SK-N-MC (cell line): ENCODE data around the gene LPIN1.
A peak's percentile ranks its signal among the peaks of the same experiment; 100 is the strongest.

ENCODE experiments used
- DNase-seq: peaks from one replicate; pipeline ENCODE4 v3.0.0-alpha.2; 2011; ENCODE audit warnings: low read depth, low spot score
- H3K27ac ChIP-seq: fragments of 200-600 bp; sonication (generic); 2 replicates; pipeline ENCODE4 v1.5.1; 2016; ENCODE audit warnings: mixed run types
- H3K36me3 ChIP-seq: fragments of 200-600 bp; sonication (generic); 2 replicates; pipeline ENCODE4 v1.6.1; 2017; ENCODE audit warnings: antibody characterized with exemption, low read length, mixed read lengths; ENCODE audit not compliant: insufficient read depth
- H3K4me3 ChIP-seq: fragments of 200-600 bp; sonication (generic); 2 replicates; pipeline ENCODE4 v1.5.1; 2016
- H3K9ac ChIP-seq: fragments of 200-600 bp; sonication (generic); 2 replicates; pipeline ENCODE4 v1.8.0; 2017; ENCODE audit warnings: mixed run types, mixed read lengths; ENCODE audit not compliant: insufficient read length
- H3K9me3 ChIP-seq: fragments of 200-600 bp; sonication (generic); 2 replicates; pipeline ENCODE4 v1.6.1; 2017; ENCODE audit warnings: low read depth, mild to moderate bottlenecking, antibody characterized with exemption, low read length, moderate library complexity, mixed read lengths
- EZH2 ChIP-seq: fragments of 200-600 bp; sonication (generic); IDR thresholded peaks from one replicate; pipeline ENCODE4 v1.6.1; 2017; ENCODE audit warnings: antibody characterized with exemption
- FOXP2 ChIP-seq: optimal IDR thresholded peaks from 2 replicates; pipeline ENCODE3; 2011; ENCODE audit warnings: mild to moderate bottlenecking, moderate library complexity; ENCODE audit not compliant: insufficient read depth; ENCODE audit errors: extremely low read length, control extremely low read depth
- POLR2AphosphoS5 ChIP-seq: IDR thresholded peaks from 2 replicates; pipeline ENCODE4 v1.6.1; 2012; ENCODE audit warnings: mild to moderate bottlenecking, low read depth, low read length, borderline replicate concordance

LPIN1 gene

DNA sequence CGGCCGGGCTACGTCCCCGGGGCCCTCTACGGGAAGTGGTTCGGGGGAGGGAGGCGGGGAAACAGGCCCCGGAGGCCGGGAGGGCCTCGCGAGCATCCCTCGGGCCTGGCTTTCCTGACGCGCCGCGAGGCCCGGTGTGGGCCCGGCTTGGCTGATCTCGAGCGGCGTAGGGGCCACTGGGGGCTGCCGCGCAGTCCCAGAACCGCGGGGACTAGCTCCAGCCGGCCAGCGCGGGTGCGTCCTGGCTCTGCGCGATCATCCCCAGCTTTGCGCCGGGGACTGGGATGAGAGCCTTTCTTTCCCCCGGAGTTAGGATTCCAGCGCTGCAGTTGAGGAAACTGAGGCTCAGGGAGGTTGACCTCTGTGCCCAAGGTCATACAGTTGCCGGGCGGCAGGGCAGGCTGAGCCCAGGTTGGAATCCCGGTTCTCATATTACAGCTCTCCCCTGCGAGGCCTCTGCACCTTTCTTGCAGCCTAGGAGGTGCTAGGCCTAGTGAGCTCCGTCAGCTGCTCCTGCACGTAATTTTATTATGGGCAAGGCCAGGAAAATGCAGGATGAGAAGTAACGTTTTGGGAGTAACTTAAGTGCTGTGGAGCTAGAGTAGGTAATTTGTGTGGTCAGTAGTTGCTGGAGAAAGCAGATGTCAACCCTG lies 501 bp downstream of the LPIN1 start:
- Histone ChIP-seq H3K9me3 (no peaks in the 10 kb centered on the region), H3K36me3 (no peaks in the 10 kb centered on the region), H3K9ac (peak overlapping the region; percentile 65), H3K27ac (no peak overlapping the region), H3K4me3 (peak overlapping the region; percentile 82)
- no peak for DNase-seq
- TF ChIP-seq POLR2AphosphoS5, result no peak
- no peak for TF ChIP-seq EZH2
- no peak for TF ChIP-seq FOXP2

DNA sequence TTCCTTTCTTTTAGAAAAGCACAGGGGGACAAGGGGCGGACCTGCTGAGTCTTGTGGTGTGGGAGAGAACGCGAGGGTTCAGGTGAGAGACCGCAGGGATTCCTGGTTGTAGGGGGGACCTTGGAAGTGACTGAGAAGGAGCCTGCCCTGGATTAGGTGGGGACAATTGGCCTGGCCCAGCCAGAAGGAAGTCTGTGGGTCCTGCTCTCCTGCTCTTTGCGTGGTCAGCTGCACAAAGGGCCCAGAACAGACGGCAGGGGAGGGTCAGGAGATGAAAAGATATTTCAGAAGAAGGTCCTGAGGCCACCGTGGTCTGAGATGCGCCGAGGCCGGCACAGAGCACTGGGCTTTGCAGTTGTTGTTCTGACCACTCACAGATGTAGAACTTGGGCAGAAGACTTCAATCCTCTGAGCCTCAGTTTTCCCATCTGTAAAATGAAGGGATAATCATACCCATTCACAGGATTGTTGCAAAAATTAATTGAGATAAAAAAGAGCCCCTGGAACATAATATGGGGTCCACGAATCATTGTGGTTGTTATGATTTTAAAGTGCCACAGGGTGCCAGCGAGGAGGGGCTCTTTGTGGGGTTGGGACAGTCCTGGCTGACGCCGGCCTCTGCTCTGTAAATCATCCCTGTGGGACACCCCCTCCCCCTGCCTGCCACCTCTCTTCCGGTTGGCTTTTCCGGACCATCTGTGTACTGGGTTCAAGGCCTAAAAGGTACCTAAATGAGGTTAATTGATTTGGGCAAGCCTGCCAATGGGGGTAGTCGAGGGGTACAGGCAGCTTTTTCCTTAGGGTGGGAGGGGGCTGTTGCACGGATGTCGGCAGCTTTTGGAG lies 1.8 kb downstream of the LPIN1 start:
- H3K36me3 ChIP-seq, result no peaks in the 10 kb centered on the region
- H3K9ac ChIP-seq, result no peak overlapping the region
- TF ChIP-seq FOXP2 (no peak), EZH2 (no peak), POLR2AphosphoS5 (no peak)
- no peak for DNase-seq
- H3K4me3 ChIP-seq, result no peak overlapping the region
- H3K27ac ChIP-seq, result no peak overlapping the region
- H3K9me3 ChIP-seq, result no peaks in the 10 kb centered on the region

DNA sequence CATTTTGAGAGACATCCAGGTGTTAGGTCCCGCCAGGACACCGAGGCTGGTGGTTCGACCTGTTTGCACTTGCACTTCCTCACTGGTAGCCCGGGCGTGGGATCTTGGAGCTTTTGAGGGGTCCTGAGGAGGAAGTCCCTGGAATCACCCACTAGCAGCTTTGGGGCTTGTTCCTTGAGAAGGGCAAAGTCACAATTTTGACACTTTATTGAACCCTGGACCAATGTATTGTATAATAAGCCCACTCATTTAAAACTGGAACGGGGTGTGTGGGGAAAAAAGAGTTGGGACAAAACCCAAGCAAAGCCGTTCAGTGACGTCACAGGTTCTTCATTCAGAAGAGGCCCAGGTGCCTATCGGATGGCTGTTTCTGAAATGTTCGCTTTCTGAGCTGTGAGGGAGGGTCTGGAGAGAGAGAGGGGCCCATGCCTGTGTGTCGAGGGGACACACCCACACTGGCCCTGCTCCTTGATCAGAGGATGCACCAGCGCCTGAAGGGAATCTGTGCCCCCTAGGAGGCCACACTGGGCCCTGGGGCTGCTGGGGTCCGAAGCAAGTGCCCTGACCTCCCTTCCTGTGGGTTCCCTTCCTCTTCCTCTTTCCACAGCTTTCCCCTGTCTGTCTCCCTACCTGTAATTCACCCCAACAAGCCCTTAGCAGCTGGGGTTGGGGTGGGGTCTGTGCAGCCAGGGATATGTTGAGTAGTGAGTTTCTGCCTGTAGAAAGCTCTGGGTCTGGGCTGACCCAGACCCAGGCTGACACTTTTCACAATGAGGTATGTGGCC lies 2.6 kb downstream of the LPIN1 start:
- DNase-seq, result no peak
- H3K9me3 ChIP-seq, result no peaks in the 10 kb centered on the region
- TF ChIP-seq FOXP2, result no peak
- no peak for TF ChIP-seq POLR2AphosphoS5
- TF ChIP-seq EZH2, result no peak
- H3K9ac ChIP-seq, result no peak overlapping the region
- no peak overlapping the region for H3K4me3 ChIP-seq
- H3K36me3 ChIP-seq, result no peaks in the 10 kb centered on the region
- no peak overlapping the region for H3K27ac ChIP-seq

DNA sequence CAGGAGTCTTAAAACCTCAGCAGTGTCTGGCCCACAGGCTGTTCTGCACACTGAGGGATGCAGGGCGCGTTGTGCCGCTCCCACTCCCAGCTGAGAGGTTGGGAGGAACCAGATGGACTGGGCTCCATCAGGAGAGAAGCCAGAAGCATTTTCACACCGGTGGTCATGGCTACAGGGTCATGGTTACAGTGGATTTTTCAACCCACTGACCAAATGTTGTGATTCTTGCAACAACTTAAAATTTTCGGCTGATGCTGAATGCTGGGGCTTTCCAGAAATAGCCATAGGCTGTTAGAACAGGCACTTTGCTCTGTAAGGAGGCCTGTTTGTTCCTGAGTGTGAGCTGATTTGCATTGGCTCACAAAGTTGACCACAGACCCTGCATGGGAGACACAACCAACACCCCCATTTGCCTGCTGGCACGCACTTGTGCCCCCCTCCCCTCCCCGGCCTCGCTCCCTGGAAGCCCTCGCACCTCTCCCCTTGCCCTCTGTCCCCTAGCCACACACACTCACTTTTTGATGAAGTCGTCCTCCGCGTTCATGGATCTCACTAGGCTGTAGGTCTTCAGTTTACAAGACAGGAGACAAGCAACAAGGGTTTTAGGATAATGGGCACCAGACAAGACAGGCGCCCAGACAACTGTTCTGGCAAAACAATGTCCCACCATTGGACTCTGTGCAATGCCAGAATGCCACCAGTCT lies 3.4 kb downstream of the LPIN1 start:
- H3K4me3 ChIP-seq, result peak overlapping the region; percentile 17; the same call in 1 of the 2 replicates
- H3K36me3 ChIP-seq, result no peaks in the 10 kb centered on the region
- no peak overlapping the region for H3K9ac ChIP-seq
- no peak for DNase-seq
- no peak for TF ChIP-seq POLR2AphosphoS5
- TF ChIP-seq EZH2, result no peak
- no peak for TF ChIP-seq FOXP2
- no peaks in the 10 kb centered on the region for H3K9me3 ChIP-seq
- no peak overlapping the region for H3K27ac ChIP-seq

DNA sequence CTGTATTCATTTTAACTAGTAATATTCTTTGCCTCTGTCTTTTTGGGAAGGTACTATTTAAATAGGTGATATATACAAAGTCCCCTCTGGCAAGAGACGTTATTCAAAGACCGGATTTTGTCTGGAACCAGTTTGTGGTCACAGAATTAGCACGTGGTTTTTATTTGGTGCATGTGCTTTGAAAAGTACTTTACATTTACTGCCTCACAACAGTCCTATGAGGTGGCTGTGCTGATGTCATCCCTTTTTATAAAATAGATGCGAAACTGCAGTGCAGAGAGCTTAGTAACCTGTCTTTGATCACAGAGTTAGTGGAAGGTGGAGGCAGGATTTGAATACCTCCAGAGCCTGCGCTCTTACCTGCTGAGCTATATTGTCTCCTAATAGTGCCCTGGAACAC lies 4.0 kb downstream of the LPIN1 start:
- peak; percentile 16 for DNase-seq

DNA sequence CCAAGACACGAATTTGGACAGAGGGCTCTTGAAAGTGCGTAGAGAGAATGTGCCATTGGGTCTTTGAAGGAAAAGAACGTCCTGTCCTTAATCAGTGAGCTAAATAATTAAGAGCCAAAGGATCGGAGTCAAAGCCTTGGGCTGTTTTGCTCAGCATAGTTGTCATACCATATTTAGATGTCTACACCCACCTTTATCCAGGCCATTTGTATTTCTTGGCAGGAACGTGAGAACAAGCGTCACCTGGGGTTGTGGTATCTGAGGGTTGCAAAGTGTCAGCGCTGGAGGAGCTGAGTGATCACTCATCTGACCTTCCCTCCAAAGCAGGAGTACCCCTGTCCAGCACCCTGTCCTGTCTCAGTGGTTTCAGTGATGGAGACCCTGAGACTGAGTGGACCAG lies 4.5 kb downstream of the LPIN1 start:
- H3K36me3 ChIP-seq, result no peaks in the 10 kb centered on the region
- H3K9me3 ChIP-seq, result no peaks in the 10 kb centered on the region
- TF ChIP-seq FOXP2 (no peak), POLR2AphosphoS5 (no peak), EZH2 (no peak)
- H3K9ac ChIP-seq, result no peak overlapping the region
- no peak for DNase-seq
- no peak overlapping the region for H3K27ac ChIP-seq
- no peak overlapping the region for H3K4me3 ChIP-seq

More for the DNA sequence above, 4.0 kb downstream of the LPIN1 start:
- no peak overlapping the region for H3K27ac ChIP-seq
- TF ChIP-seq FOXP2, result no peak
- TF ChIP-seq POLR2AphosphoS5, result no peak
- no peak for TF ChIP-seq EZH2
- no peaks in the 10 kb centered on the region for H3K9me3 ChIP-seq
- no peaks in the 10 kb centered on the region for H3K36me3 ChIP-seq
- H3K4me3 ChIP-seq, result peak overlapping the region; percentile 17; the same call in 1 of the 2 replicates
- no peak overlapping the region for H3K9ac ChIP-seq

DNA sequence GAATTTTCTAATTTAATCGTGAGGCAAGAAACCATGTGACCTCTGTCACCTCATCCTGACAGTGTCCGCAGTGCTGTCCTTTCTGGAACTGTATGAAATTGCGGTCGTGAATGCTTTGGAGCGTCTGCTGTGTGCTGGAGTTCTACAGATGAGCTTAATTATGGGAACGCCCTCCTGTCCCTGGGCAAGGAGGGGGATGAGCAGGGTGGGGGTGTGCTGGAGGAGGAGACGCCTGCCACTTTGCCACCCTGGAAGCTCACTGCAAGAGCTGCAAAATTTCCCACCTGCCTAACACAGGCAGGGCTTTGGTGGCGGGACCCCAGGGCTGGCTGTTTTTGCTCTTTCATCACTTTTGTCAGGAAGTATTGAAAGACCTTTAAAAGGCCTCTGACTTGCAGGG lies 6.5 kb downstream of the LPIN1 start:
- no peak overlapping the region for H3K9ac ChIP-seq
- TF ChIP-seq FOXP2 (no peak), EZH2 (no peak), POLR2AphosphoS5 (no peak)

DNA sequence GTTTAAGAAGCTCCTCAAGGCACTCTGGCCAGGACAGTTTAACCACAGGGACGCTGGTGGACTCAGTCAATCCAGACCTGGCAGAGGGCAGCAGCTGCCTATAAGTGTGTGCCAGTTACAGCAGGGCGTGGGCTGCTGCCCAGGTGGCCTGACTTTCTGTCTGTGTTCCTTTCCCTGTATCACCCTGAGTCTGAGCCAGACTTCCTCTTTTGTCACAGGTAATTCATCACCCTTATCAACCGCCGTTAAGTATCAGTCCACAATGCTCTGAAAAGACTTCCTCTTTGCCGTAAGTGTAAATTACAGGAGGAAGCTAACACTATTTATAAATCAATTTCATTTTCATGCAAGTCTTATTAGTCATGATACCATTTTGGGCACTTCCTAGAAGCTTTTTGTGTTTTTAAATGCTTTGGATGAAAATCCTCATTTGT lies 7.0 kb downstream of the LPIN1 start:
- Histone ChIP-seq H3K27ac (no peak overlapping the region), H3K9ac (no peak overlapping the region), H3K4me3 (no peak overlapping the region), H3K36me3 (no peaks in the 10 kb centered on the region), H3K9me3 (no peaks in the 10 kb centered on the region)
- DNase-seq, result no peak
- TF ChIP-seq EZH2 (no peak), FOXP2 (no peak), POLR2AphosphoS5 (no peak)

More for the DNA sequence above, 6.5 kb downstream of the LPIN1 start:
- no peaks in the 10 kb centered on the region for H3K36me3 ChIP-seq
- H3K9me3 ChIP-seq, result no peaks in the 10 kb centered on the region
- no peak overlapping the region for H3K27ac ChIP-seq
- no peak overlapping the region for H3K4me3 ChIP-seq
- no peak for DNase-seq
